ENCODE data around the gene NSUN5.
"Not testable (repeated sequence)": the region's sequence is repeated elsewhere in the genome, so short reads cannot be mapped to it uniquely, and the experiment has no call there.

Gene NSUN5

GRCh38 chr7:73325424-73325823 lies 16.8 kb upstream of the NSUN5 start:
- DNase-seq (ENCODE audit: low read depth): not testable (repeated sequence)

GRCh38 chr7:73324081-73324845 lies 15.6 kb upstream of the NSUN5 start:
- not testable (repeated sequence) for DNase-seq (ENCODE audit: low read depth)

- not testable (repeated sequence) for DNase-seq (ENCODE audit: low read depth)
Observed at GRCh38 chr7:73323434-73324080, 14.9 kb upstream of the NSUN5 start.

GRCh38 chr7:73320009-73320408 lies 11.4 kb upstream of the NSUN5 start:
- not testable (repeated sequence) for DNase-seq (ENCODE audit: low read depth)

- DNase-seq (ENCODE audit: low read depth): not testable (repeated sequence)
Observed at GRCh38 chr7:73319541-73319940, 10.9 kb upstream of the NSUN5 start.

GRCh38 chr7:73318656-73319204 lies 10.1 kb upstream of the NSUN5 start:
- DNase-seq (ENCODE audit: low read depth): not testable (repeated sequence)

- DNase-seq (ENCODE audit: low read depth): no peak
Observed at GRCh38 chr7:73316521-73316920, 7.9 kb upstream of the NSUN5 start.

- DNase-seq (ENCODE audit: low read depth): no peak
Observed at GRCh38 chr7:73314271-73314670, 5.6 kb upstream of the NSUN5 start.

- DNase-seq (ENCODE audit: low read depth): no peak
Observed at GRCh38 chr7:73313521-73313906, 4.9 kb upstream of the NSUN5 start.

GRCh38 chr7:73312831-73313520 lies 4.3 kb upstream of the NSUN5 start:
- no peak for DNase-seq (ENCODE audit: low read depth)

- not testable (repeated sequence) for DNase-seq (ENCODE audit: low read depth)
Observed at GRCh38 chr7:73311421-73311820, 2.8 kb upstream of the NSUN5 start.

- no peak for DNase-seq (ENCODE audit: low read depth)
Observed at GRCh38 chr7:73308074-73308664, 457 bp downstream of the NSUN5 start.

- DNase-seq (ENCODE audit: low read depth): no peak
Observed at GRCh38 chr7:73307436-73307835, 1.2 kb downstream of the NSUN5 start.

- not testable (repeated sequence) for DNase-seq (ENCODE audit: low read depth)
Observed at GRCh38 chr7:73304612-73305387, 3.8 kb downstream of the NSUN5 start.

- DNase-seq (ENCODE audit: low read depth): no peak
Observed at GRCh38 chr7:73304071-73304470, 4.6 kb downstream of the NSUN5 start.

- no peak for DNase-seq (ENCODE audit: low read depth)
Observed at GRCh38 chr7:73303546-73303945, 5.1 kb downstream of the NSUN5 start.

- not testable (repeated sequence) for DNase-seq (ENCODE audit: low read depth)
Observed at GRCh38 chr7:73302846-73303245, 5.8 kb downstream of the NSUN5 start.

GRCh38 chr7:73301108-73301507 lies 7.5 kb downstream of the NSUN5 start:
- not testable (repeated sequence) for DNase-seq (ENCODE audit: low read depth)

- not testable (repeated sequence) for DNase-seq (ENCODE audit: low read depth)
Observed at GRCh38 chr7:73299812-73300211, 8.8 kb downstream of the NSUN5 start.

- not testable (repeated sequence) for DNase-seq (ENCODE audit: low read depth)
Observed at GRCh38 chr7:73297706-73298105, 10.9 kb downstream of the NSUN5 start.

GRCh38 chr7:73297235-73297634 lies 11.4 kb downstream of the NSUN5 start:
- not testable (repeated sequence) for DNase-seq (ENCODE audit: low read depth)
